Muscle of arm (tissue), 14 donors: ENCODE results near the gene OR2T34. TPM values are rescaled to one million over a fixed set of nuclear protein-coding genes. Genes with fewer than 3 reads are reported as not detected.
"Not testable (repeated sequence)": the region's sequence is repeated elsewhere in the genome, so short reads cannot be mapped to it uniquely, and the experiment has no call there.

Source experiments
- DNase-seq: peaks from one replicate; pipeline ENCODE4 v3.0.0-alpha.2; 2013
- long read RNA-seq, 11 donors: transcript quantifications; one replicate each; lab custom pipeline, GENCODE V29; 2026
- polyA plus RNA-seq, 12 donors: library from polyadenylated mRNA; unstranded; fragments of 120-200 nt; gene quantifications; one replicate each; pipeline ENCODE4 v1.2.1, GENCODE V29; 2013; ENCODE audit not compliant: insufficient read length in 12 of 12

OR2T34 gene, protein sequence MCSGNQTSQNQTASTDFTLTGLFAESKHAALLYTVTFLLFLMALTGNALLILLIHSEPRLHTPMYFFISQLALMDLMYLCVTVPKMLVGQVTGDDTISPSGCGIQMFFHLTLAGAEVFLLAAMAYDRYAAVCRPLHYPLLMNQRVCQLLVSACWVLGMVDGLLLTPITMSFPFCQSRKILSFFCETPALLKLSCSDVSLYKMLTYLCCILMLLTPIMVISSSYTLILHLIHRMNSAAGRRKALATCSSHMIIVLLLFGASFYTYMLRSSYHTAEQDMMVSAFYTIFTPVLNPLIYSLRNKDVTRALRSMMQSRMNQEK
- polyA plus RNA-seq, result not detected
- long read RNA-seq, donor 1, result 0 reads
- long read RNA-seq, donor 2, result 0 reads
- long read RNA-seq, donor 3, result 0 reads
- long read RNA-seq, donor 4, result 0 reads
- long read RNA-seq, donor 5, result 0 reads
- long read RNA-seq, donor 6, result 0 reads
- long read RNA-seq, donor 7, result 0 reads
- long read RNA-seq, donor 8, result 0 reads
- long read RNA-seq, donor 9, result 0 reads
- long read RNA-seq, donor 10, result 0 reads
- long read RNA-seq, donor 11, result 0 reads

DNA sequence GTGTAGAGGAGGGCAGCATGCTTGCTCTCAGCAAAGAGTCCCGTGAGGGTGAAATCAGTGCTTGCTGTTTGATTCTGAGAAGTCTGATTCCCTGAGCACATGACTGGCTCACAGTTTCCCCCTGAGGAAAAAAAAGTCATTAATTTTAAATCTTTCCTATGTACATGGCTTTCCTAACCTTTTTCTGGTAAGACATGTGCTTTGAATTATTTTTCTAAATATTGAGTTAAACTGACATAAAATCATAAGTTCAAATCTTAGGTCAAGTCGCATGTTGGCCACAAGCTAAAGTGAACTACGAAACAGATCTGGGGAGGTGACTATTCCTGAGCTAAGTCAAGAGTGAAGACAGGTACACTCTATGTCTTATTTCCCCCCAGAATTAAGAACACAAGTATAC is at the start of gene OR2T34:
TSS of gene OR2T34 (minus strand) at position 101 of the 400 bp plus-strand sequence. CDS start at position 101, 0 bp downstream.
- DNase-seq, result not testable (repeated sequence)

DNA sequence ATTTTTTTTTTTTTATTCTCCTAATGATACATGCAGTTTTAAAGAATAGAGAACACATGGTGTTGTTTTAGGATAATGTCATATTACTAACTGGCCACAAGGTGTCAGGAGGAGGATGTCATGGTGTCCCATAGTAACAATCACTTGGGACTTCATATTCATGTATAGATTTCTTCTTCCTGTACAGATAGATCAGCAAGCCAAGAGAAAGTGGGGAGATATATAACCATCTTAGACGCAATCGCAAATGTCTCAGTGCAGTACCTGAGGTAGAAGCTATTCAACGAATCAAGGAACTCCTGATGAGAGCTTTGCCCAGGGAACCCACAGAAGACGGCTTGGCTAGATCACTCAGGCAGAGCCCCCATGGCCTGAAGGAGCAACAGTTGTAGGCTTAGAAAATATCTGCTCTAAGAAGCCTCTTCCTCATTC is 48.0 kb upstream of the OR2T34 start:
- peak; percentile 2 for DNase-seq

DNA sequence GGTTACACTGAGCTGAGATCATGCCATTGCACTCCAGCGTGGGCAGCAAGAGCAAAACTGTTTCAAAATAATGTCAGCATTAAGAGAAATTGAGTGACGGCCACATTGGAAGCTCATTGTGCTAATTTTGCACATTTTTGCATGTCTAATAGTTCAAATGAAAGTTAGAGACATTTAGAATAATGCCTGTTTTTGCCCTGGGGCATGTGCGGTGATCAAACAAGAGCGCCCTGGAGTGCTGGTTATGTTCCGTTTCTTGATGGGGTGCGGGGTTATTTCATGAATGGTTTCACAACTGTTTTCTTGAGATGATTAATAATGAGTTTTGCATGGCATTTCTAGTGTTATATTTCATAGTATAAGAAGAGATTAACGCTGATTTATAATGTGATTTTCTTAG is 47.2 kb upstream of the OR2T34 start:
- DNase-seq, result no peak

DNA sequence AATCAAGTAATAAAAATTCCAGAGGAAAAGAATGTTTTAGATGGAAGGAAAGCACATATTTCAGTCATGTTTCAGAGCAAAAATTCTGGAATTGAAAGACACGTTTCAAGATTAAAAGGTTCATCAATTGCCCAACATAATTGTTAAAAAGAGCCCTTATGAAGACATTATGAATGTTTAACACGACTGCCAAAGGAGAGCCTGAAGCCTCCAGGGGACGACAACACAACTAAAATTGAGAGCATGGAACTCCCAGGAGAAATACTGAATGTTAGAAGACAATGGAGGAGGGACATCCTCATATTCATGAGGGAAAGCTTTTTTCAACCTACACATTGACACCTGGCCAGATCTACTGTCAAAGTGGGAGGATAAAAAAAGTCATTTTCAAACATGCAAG is 44.3 kb upstream of the OR2T34 start:
- DNase-seq, result peak; percentile 4

DNA sequence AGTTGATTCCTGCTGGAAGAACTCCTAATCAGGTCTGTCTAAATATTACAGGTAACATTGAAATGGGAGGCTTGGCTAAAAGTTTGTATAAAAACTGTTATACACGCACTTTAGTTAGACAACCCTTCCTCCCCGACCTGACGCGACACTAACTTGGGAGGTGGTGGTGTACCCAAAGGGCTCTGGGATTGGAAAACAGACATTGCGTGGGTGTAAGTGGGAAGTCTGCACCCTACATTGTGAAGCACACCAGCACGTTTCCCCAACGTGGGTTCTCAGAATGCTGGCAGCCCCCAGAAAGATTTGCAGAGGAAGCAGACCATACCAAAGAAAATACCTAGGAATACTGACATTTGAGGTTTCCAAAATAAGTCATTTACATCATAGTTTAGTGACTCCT is 43.6 kb upstream of the OR2T34 start:
- DNase-seq, result no peak

DNA sequence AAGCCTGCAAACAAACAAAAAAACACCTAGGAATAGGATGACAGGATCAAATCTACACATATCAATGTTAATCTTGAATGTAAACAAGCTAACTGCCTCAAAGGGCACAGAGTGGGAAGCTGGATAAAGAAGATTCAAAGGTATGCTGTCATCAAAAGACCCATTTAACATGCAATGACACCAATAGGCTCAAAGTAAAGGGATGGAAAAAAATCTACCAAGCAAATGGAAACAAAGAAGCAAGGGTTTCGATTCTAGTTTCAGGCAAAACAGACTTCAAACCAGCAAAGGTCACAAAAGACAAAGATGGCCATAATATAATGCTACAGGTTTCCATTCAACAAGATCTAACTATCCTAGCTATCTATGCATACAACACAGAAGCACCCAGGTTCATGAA is 39.2 kb upstream of the OR2T34 start:
- DNase-seq, result no peak

DNA sequence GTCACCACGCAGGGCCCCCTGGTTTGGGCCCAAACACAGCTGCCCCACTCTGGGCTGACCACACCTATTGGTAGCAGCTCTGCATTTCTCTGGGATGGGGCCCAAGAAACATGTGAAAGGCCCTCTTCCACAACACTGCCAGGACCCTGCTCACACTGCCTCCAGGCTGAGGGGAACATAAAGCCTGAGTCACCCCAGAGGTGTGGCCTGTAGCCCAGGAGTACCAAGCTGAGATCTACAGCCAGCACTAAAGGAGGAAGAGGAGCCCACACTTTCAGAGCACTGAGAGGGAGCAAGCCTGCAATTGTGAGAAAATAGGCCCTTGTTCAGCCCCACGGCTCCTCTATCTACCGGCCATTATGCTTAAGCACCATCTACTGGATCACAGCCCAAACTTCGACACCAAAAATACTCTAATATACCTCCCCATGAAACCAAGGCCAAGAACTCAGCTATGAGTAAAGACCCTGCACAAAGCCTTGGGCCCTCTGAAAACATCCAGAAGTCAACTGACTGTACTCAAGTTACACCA is 37.4 kb upstream of the OR2T34 start:
- no peak for DNase-seq

DNA sequence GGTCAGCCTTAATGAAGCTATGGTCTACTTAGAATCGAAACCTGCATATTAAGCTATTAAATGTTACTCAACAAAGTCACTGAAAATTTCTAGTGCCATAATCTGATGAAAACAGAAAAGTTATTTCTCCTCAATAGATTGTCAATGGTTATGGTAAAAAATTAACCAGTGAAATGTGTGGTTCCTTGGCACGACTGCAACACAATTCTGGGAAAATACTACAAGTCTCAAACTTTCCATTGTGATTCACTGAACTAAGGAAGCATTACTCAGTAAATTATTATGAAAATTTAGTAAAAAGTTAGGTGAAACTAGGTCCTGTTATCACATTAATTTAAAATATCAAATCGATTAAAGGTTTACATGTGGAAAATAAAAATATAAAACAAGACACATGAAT is 35.7 kb upstream of the OR2T34 start:
- DNase-seq, result no peak

DNA sequence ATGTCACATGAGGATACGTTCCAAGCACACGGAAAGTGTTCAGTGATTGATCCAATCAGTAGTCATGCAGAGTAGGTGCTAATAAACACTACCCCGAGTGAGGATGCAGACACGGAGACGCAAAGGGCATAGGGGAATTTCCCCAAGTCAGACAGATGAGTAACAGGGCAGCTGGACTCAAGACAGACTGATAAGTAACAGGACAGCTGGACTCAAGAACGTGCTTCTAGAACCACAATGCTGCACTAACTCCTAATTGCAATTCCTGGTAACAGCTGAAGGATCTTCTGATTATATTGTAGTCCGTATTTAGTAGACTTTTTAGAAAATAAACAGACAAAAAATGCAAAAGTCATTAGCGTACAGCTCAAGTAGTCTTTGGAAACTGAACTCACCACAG is 24.8 kb upstream of the OR2T34 start:
- no peak for DNase-seq

DNA sequence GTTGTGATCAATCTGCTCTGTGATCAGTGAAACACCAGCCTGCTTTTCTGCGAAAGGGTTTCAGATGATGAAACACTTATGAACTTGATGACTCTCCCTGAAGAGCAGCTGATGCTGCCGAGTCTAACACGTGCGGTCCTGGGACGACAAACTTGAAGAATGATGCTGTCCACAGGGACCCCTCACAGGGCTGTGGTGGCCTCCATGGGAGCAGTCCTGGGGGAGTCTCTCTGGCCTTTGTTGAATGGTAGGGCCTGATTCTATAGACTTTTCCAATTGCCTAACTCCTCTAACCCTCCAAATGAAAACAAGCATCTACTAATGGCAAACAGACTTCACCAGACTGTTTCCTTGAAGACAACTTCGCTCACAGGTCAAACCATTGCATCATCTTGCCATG is 23.0 kb upstream of the OR2T34 start, which contains the start of gene OR2T10:
TSS of gene OR2T10 (minus strand) at position 112 of the 400 bp plus-strand sequence. CDS start 3,932 bp downstream, outside the sequence.
- no peak for DNase-seq

DNA sequence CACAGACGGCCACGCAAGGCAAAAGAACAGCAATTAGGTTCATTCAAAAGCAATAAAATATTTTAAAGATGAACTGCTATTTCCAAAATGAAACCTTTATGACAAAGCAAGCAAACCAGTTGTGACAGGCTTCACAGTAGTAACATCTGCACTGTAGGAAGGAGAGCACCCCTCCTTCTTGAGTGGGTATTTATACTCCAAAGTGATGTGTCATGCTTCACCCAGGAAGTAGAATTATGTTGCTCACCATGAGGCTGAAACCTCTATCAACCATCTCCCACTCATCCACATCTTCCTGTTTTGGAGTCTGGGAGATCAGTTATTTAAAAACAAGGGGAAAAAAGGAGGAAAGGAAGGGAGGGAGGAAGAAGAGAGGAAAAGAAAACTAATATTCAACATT is 22.1 kb upstream of the OR2T34 start:
- no peak for DNase-seq

DNA sequence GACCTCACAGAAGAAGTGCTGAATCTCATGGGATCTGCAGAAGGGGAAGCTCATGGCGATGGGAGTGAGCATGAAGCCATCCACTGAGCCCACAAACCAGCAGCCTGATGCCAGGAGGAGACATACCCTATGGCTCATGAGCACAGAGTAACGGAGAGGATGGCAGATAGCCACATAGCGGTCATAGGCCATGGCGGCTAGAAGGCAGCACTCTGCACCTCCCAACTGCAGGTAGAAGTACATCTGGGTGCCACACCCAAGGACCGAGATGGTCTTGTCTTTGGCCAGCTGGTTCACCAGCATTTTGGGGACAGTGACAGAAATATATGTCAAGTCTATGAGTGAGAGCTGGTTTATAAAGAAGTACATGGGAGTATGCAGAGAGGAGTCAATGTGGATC is 18.7 kb upstream of the OR2T34 start:
- DNase-seq, result no peak

DNA sequence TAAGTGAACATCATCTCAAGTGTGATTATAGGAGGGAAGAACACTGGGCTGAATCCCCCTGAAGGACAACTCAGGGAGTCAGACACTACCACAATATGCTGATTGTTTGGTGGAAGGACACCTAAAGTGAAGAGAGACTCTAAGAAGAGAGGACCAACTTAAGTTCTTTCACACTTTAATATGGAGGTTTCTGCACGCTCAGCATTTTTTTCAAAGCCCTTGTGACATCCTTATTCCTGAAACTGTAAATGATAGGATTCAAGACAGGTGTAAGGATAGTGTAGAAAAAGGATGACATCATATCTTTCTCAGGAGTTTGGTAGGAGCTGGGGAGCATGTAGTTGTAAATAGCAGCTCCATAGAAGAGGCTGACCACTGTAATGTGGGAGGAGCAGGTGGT is 18.1 kb upstream of the OR2T34 start:
- no peak for DNase-seq

DNA sequence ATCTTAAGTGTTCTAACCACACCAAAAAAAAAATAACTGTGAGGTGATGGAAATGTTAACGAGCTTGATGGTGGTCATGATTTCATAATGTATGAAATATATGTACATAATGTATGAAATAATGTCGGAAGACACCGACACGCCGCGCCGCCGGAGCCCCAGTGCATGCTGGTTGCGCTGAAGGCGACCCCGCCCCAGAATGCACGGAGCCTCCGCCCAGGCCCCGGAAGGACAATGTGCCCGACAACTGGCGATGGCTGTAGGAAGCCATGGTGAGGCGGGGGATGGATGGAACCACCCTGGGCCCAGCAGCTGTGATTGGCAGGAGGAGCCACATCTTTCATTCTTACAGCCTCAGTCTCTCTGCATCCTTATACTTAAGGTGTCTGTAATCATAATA is 15.5 kb upstream of the OR2T34 start:
- no peak for DNase-seq

DNA sequence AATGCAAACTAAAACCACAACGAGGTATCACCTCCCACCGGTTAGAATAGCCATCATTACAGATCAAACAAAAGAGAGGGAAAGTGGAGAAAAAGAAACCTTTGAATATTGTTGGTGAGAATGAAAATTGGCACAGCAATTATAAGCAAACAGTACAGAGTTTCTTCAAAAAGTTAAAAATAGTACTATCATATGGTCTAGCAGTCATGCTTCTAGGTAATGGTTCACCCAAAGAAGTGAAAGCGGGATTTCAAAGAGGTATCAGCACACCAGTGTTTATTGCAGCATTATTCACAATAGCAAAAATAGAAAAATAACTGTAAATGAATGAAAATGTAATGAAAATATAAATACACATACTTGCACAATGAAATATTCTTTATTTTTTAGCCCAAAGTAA is 14.8 kb upstream of the OR2T34 start:
- no peak for DNase-seq

DNA sequence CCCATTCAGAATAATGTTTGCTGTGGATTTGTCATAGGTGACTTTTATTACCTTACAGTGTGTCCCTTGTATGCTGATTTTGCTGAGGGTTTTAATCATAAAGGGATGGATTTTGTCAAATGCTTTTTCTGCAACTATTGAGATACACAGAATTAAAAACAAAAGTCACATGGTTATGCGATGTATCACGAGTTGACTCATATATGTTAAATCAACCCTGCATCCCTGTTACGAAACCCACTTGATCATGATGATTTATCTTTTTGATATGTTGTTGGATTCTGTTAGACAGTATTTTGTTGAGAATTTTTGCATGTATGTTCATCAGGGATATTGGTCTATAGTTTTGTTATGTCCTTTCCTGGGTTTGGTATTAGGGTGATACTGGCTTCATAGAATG is 10.7 kb upstream of the OR2T34 start:
- DNase-seq, result no peak

DNA sequence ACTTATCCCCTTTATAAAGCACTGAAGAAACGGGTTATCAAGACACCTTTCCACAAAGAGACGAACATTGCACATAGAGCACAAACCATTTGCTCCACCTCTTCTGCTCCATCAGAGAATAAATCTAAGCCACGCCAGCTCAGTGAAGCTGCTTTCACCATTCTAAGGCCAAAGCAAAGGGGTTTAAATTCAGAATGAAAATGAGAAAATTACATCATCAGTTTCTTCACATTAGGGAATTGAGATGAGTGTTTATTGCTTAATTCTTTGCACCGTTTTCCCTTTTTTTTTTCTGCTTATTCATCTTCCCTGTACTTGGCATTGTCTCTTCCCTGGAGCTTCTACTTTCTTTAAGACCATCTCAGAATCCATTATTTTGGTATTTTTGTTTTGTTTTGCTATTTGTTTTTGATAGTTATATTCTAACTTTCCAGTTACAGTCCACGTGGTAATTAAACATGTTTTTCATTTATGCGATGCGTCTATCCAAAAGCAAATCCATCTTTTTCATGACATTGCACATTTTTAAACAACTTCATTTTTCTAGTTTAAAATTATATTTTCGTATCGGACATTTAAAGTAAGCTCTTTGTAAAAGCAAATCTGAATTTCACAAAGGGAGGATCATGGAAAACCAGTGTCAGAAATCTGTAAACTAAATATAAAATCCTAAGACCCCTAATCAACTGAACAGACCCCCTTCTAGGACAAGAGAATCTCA is 1.9 kb upstream of the OR2T34 start:
- no peak for DNase-seq

DNA sequence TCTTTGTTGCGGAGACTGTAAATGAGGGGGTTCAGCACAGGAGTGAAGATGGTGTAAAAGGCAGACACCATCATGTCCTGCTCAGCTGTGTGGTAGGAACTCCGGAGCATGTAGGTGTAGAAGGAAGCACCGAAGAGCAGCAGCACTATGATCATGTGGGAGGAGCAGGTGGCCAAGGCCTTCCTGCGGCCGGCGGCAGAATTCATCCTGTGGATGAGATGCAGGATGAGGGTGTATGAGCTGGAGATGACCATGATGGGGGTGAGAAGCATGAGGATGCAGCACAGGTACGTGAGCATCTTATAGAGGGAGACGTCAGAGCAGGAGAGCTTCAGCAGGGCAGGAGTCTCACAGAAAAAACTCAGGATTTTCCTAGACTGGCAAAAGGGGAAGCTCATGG is 701 bp downstream of the OR2T34 start:
- DNase-seq, result not testable (repeated sequence)

DNA sequence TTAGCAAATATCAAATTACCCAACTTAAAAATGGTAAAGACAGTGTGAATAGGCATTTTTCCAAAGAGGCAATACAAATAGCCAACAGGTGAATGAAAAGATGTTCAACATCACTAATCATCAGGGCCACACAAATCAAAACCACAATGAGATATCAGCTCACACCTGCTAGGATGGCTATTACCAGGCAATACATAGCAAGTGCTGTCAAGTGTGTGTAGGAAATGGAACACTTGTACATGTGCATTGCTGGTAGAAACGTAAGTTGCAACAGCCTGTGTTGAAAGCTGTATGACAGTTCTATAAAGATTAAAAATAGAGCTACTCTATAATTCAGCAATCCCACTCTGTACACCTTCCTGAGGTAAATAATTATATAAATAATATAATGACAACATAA is 2.5 kb downstream of the OR2T34 start:
- not testable (repeated sequence) for DNase-seq

DNA sequence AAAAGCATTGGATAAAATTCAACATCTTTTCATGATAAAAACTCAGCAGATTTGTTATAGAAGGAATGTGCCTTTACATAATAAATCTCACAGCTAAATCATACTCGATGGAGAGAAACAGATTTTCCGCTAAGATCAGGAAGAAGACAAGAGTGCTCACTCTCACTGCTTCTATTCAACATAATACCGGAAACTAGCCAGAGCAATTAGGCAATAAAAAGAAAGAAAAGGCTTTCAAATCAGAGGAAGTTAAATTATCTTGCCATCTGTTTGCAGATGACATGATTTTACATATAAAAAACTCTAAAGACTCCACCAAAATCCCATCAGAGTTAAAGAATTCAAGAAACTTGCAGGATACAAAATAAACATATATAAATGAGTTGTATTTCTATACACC is 3.7 kb downstream of the OR2T34 start:
- not testable (repeated sequence) for DNase-seq

DNA sequence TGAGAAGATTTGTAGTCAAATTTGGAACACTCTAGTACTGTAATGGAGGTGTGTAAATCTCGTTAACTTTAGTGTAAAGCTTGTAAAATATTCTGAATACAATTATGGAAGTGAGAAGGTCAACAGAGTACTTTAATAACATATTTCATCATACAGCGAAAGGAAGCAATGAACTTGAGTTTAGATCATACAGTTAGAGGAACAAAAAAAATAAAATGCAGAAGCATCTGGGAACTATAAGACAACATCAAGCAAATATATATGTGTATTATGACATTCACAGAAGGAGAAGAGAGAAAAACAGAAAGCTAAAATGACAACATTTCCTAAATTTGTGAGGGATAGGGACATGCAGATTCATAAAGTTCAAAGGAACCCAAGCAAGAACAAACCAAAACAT is 5.5 kb downstream of the OR2T34 start:
- not testable (repeated sequence) for DNase-seq

DNA sequence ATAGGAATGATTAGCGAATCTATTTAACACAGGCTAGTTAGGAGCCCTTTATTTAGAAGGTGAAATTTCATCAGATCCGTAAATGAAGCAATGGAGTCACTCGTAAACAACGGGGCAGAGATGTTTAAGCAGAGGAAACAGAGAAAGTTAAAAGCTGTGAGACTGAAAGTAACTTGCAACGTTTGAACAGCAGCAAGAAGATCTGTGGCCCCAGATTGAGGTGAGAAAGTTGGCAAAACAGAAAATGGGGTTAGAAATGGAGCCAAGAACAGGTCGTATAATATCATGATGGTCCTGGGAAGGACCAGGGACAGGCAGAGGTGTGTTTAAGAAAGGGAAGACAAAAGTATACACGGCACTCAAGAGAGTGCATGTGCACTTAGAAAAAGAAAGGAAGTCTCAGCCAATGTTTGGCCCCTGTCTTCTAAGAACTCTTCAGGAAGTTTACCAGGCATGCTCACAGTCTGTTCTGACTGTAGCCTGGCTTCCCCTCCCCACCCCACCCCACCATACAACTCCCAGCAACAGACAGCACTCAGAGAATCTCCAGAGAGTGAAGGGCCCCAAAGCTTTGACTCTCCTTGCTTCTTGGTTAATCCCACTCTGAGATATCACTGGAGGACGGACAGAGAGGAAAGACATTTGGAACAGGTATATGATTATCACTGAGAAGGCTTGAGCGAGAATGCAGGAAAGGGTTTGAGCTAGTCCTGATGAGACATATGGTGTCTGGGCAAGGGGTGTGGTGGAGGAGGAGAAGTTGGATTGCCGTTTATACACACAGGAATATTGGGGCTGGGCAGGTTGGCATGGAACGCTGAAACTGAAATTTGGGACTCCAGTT is 8.8 kb downstream of the OR2T34 start:
- DNase-seq, result not testable (repeated sequence)
